Neural progenitor cell (in vitro differentiated cells): ENCODE measurements around the gene CTSO.

Source experiments
- CTCF ChIP-seq: fragments of 200-600 bp; sonication (generic); IDR thresholded peaks from 2 replicates; pipeline ENCODE4 v1.5.1; 2017; ENCODE audit warnings: antibody characterized with exemption, mild to moderate bottlenecking
- EZH2phosphoT487 ChIP-seq: fragments of 200-600 bp; sonication (generic); IDR thresholded peaks from 2 replicates; pipeline ENCODE4 v1.6.1; 2017; ENCODE audit warnings: antibody characterized with exemption

DNA sequence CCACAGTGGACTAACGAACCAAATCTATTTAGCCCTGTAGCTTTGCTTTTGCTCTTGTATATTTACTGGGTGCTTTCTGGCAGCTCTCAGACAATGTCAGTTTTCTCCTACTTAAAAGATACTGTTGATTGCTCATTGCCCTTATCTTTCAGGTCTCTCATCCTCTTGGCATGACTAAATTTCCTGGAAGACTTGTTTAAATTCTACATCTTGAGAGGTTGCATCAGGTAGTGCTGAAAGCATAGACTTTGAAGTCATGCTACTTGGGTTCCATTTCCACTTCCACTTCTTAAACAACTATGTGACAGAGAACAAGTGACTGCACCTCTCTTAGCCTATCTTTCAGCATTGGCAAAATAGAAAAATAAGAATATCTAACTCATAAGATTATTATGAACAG, 41.8 kb downstream of the CTSO start:
- TF ChIP-seq CTCF (no peak), EZH2phosphoT487 (no peak)
